Ascending aorta (tissue), 2 donors: ENCODE results near the gene CBARP. TPM values are rescaled to one million over a fixed set of nuclear protein-coding genes. Genes with fewer than 3 reads are reported as not detected.
A peak's percentile ranks its signal among the peaks of the same experiment; 100 is the strongest.

Source experiments
- DNase-seq, 2 donors: peaks; one replicate each; pipeline ENCODE4 v3.0.0-alpha.2; 2019; ENCODE audit warnings: low spot score in 2 of 2
- H3K27ac ChIP-seq, 2 donors: fragments of 200-600 bp; sonication (generic); one replicate each; pipeline ENCODE4 v1.5.1; 2016 to 2017; ENCODE audit warnings: mild to moderate bottlenecking in 1 of 2
- H3K27me3 ChIP-seq: fragments of 200-600 bp; sonication (generic); one replicate; pipeline ENCODE4 v1.5.1; 2017
- H3K36me3 ChIP-seq, 2 donors: fragments of 200-600 bp; sonication (generic); one replicate each; pipeline ENCODE4 v1.5.1; 2016
- H3K4me1 ChIP-seq, 2 donors: fragments of 200-600 bp; sonication (generic); one replicate each; pipeline ENCODE4 v1.5.1; 2016 to 2017; ENCODE audit warnings: mild to moderate bottlenecking in 1 of 2
- H3K4me3 ChIP-seq, 2 donors: fragments of 200-600 bp; sonication (generic); one replicate each; pipeline ENCODE4 v1.5.1; 2016 to 2017; ENCODE audit warnings: mild to moderate bottlenecking in 1 of 2
- H3K9me3 ChIP-seq, 2 donors: fragments of 200-600 bp; sonication (generic); one replicate each; pipeline ENCODE4 v1.5.1; 2016
- intact Hi-C: fragments of 100-400 bp; cut with DNase I; formaldehyde crosslinking; loops from one replicate; pipeline ENCODE4 v1.15.1; 2023
- total RNA-seq: library from RNA; depleted of rRNA; stranded (reverse); fragments of >200 nt; gene quantifications from one replicate; pipeline ENCODE4 v1.1.0, GENCODE V29; 2016
- TF ChIP-seq, protein P1 (sequence below), 3 experiments: fragments of 200-600 bp in 2 of 3; fragments of 450-650 bp in 1 of 3; sonication (generic) in 2 of 3; IDR thresholded peaks; one replicate each; pipeline ENCODE4 v1.5.1; 2016 to 2019; ENCODE audit warnings: antibody characterized with exemption in 3 of 3, mild to moderate bottlenecking in 1 of 3, moderate library complexity in 1 of 3

The CBARP gene
- total RNA-seq, 1 donor from 2014 or later = 1.9 TPM

- H3K27ac ChIP-seq = peak within 1 kb of the TSS; percentile 85 to 92
These were observed 3.8 kb upstream of the CBARP start, which contains the start of gene ATP5F1D for GRCh38 chr19:1241417-1242095. TSS of gene ATP5F1D (plus strand) at chr19:1241751. CDS start at chr19:1241851, 100 bp downstream.

DNA sequence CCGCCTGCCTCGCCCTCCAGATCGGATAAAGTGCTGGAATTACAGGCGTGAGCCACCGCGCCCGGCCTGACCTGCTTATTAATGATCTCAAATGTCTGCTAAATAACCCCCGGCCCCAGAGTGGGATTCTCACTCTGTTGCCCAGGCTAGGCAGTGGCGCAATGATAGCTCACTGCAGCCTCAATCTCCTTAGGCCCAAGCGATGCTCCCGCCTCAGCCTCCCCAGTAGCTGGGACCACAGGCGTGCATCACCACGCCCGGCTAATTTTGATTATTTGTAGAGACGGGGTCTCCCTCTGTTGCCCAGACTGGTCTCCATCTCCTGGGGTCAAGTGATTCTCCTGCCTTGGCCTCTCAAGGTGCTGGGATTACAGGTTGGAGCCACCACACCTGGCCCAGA lies 3.1 kb upstream of the CBARP start:
- Histone ChIP-seq H3K4me1 (peaks cover 37 to 54% of the 10 kb centered on the region in 2 donors), H3K4me3 (peak overlapping the region; percentile 72 to 93), H3K27me3 (no peaks in the 10 kb centered on the region), H3K9me3 (no peaks in the 10 kb centered on the region), H3K36me3 (no peaks in the 10 kb centered on the region), H3K27ac (peak overlapping the region; percentile 85 to 92)
- TF ChIP-seq, protein P1, sequence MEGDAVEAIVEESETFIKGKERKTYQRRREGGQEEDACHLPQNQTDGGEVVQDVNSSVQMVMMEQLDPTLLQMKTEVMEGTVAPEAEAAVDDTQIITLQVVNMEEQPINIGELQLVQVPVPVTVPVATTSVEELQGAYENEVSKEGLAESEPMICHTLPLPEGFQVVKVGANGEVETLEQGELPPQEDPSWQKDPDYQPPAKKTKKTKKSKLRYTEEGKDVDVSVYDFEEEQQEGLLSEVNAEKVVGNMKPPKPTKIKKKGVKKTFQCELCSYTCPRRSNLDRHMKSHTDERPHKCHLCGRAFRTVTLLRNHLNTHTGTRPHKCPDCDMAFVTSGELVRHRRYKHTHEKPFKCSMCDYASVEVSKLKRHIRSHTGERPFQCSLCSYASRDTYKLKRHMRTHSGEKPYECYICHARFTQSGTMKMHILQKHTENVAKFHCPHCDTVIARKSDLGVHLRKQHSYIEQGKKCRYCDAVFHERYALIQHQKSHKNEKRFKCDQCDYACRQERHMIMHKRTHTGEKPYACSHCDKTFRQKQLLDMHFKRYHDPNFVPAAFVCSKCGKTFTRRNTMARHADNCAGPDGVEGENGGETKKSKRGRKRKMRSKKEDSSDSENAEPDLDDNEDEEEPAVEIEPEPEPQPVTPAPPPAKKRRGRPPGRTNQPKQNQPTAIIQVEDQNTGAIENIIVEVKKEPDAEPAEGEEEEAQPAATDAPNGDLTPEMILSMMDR (IDR thresholded peaks at IDR 0.05) = no peak
- intact Hi-C loops = loop anchor here (1.0 to 10.0 kb wide), 5 partner anchors 20 to 316 kb away; partner anchors contain the start of genes ARID3A, CNN2 and GPX4
- DNase-seq = no peak

More at GRCh38 chr19:1241417-1242095, 3.8 kb upstream of the CBARP start, which contains the start of gene ATP5F1D:
- intact Hi-C loops = loop anchor here (2.0 to 10.0 kb wide), 3 partner anchors 139 to 317 kb away; partner anchors contain the start of genes ARID3A, CNN2 and GPX4
- peak within 1 kb of the TSS; percentile 72 to 93 for H3K4me3 ChIP-seq
- no peaks in the 10 kb centered on the region for H3K36me3 ChIP-seq
- DNase-seq = peak in 1 of 2 donors; percentile 95
- no peaks in the 10 kb centered on the region for H3K9me3 ChIP-seq
- peaks cover 37 to 60% of the 10 kb centered on the region in 2 donors for H3K4me1 ChIP-seq
- H3K27me3 ChIP-seq = no peaks in the 10 kb centered on the region
- TF ChIP-seq, protein P1 (IDR thresholded peaks at IDR 0.05) = no peak

GRCh38 chr19:1239796-1240737 lies 2.3 kb upstream of the CBARP start:
- DNase-seq = peak in 1 of 2 donors; percentile 94
- Histone ChIP-seq H3K9me3 (no peaks in the 10 kb centered on the region), H3K36me3 (no peaks in the 10 kb centered on the region), H3K4me3 (peak overlapping the region; percentile 32 to 72), H3K27me3 (no peaks in the 10 kb centered on the region), H3K27ac (peak overlapping the region; percentile 85 to 92), H3K4me1 (peaks cover 30 to 45% of the 10 kb centered on the region in 2 donors)
- TF ChIP-seq, protein P1 (IDR thresholded peaks at IDR 0.05) = peak; percentile 71 to 100 (median 85)
- intact Hi-C loops = loop anchor here (1.0 to 10.0 kb wide), 6 partner anchors 19 to 315 kb away; partner anchors contain the start of genes ARID3A, CNN2 and GPX4

GRCh38 chr19:1239420-1239795 lies 1.6 kb upstream of the CBARP start:
- H3K27me3 ChIP-seq = no peaks in the 10 kb centered on the region
- no peaks in the 10 kb centered on the region for H3K9me3 ChIP-seq
- no peak for DNase-seq
- H3K27ac ChIP-seq = peak overlapping the region; percentile 80 to 92
- no peaks in the 10 kb centered on the region for H3K36me3 ChIP-seq
- TF ChIP-seq, protein P1 (IDR thresholded peaks at IDR 0.05) = no peak
- H3K4me1 ChIP-seq = peaks cover 24 to 39% of the 10 kb centered on the region in 2 donors
- H3K4me3 ChIP-seq = no peak overlapping the region
- intact Hi-C loops = loop anchor here (2.0 kb wide), 1 partner anchor 67 kb away; no protein-coding TSS in a partner anchor
